GM13977 (cell line): ENCODE results near the gene FARP1.

Experiments
- DNase-seq: peaks from one replicate; pipeline ENCODE4 v3.0.0; 2012; ENCODE audit warnings: low spot score
- CTCF ChIP-seq: IDR thresholded peaks from 2 replicates; pipeline ENCODE4 v1.5.1; 2012; ENCODE audit warnings: mild to moderate bottlenecking, control low read depth; ENCODE audit not compliant: insufficient read depth; ENCODE audit errors: extremely low read depth, missing control alignments
- in situ Hi-C: fragments of 300-500 bp; cut with MboI; formaldehyde crosslinking; loops from one replicate; pipeline ENCODE4 v1.12.0; 2022; ENCODE audit warnings: low sequenced_read_pairs, low pct_unique_long_range_greater_than_20kb, mixed read lengths, inconsistent platforms; ENCODE audit not compliant: unreplicated experiment

FARP1 gene

GRCh38 chr13:98420554-98421175, 277.8 kb downstream of the FARP1 start:
- in situ Hi-C loops: no loop called here
- TF ChIP-seq CTCF: no peak

GRCh38 chr13:98422046-98422445, 279.2 kb downstream of the FARP1 start:
- in situ Hi-C loops: no loop called here
- no peak for DNase-seq
- TF ChIP-seq CTCF: no peak

More at GRCh38 chr13:98420554-98421175, 277.8 kb downstream of the FARP1 start:
- DNase-seq: no peak

- no peak for TF ChIP-seq CTCF
- in situ Hi-C loops: no loop called here
- DNase-seq: no peak
Observed at GRCh38 chr13:98423417-98423816, 280.5 kb downstream of the FARP1 start.

- DNase-seq: no peak
- in situ Hi-C loops: no loop called here
- TF ChIP-seq CTCF: no peak
Observed at GRCh38 chr13:98427331-98427995, 284.6 kb downstream of the FARP1 start.

- no peak for DNase-seq
- in situ Hi-C loops: no loop called here
- no peak for TF ChIP-seq CTCF
Observed at GRCh38 chr13:98428256-98428966, 285.5 kb downstream of the FARP1 start.

GRCh38 chr13:98429081-98429480, 286.2 kb downstream of the FARP1 start:
- in situ Hi-C loops: no loop called here

More at GRCh38 chr13:98429081-98429480, 286.2 kb downstream of the FARP1 start:
- DNase-seq: no peak
- TF ChIP-seq CTCF: no peak
